ENCODE data around the gene EIF2B4. TPM values are rescaled to one million over a fixed set of nuclear protein-coding genes. Genes with fewer than 3 reads are reported as not detected.
"Not testable (repeated sequence)": the region's sequence is repeated elsewhere in the genome, so short reads cannot be mapped to it uniquely, and the experiment has no call there.

The EIF2B4 gene
- total RNA-seq, 4 donors from 2014 or later = 34.3 to 68.2 (median 48.5) TPM

GRCh38 chr2:27354597-27354927 is 15.6 kb downstream of the EIF2B4 start:
- H3K4me3 ChIP-seq = no peak overlapping the region
- H3K27ac ChIP-seq = no peak overlapping the region
- no peaks in the 10 kb centered on the region for H3K27me3 ChIP-seq
- peaks cover 38% of the 10 kb centered on the region for H3K4me1 ChIP-seq
- TF ChIP-seq POLR2A (IDR thresholded peaks at IDR 0.05) (no peak), EP300 (IDR thresholded peaks at IDR 0.05) (no peak), CTCF (IDR thresholded peaks at IDR 0.05) (no peak), POLR2AphosphoS5 (IDR thresholded peaks at IDR 0.05) (no peak)
- no peak for DNase-seq (ENCODE audit: low spot score in 2 of 2)
- 93% methylated on average over 7 of the region's 7 CpGs for WGBS
- H3K36me3 ChIP-seq = no peaks in the 10 kb centered on the region
- H3K9me3 ChIP-seq = no peaks in the 10 kb centered on the region

GRCh38 chr2:27353762-27354596 is 16.2 kb downstream of the EIF2B4 start:
- TF ChIP-seq EP300 (IDR thresholded peaks at IDR 0.05) (no peak), POLR2A (IDR thresholded peaks at IDR 0.05) (no peak), CTCF (IDR thresholded peaks at IDR 0.05) (no peak), POLR2AphosphoS5 (IDR thresholded peaks at IDR 0.05) (no peak)
- WGBS = 63% methylated on average over 7 of the region's 7 CpGs

GRCh38 chr2:27353386-27353761 is 16.8 kb downstream of the EIF2B4 start:
- not testable (repeated sequence) for H3K4me3 ChIP-seq; DNase-seq (ENCODE audit: low spot score in 2 of 2); H3K27me3 ChIP-seq; H3K9me3 ChIP-seq; H3K27ac ChIP-seq; H3K36me3 ChIP-seq
- 96% methylated on average over 5 of the region's 5 CpGs for WGBS
- peaks cover 37% of the 10 kb centered on the region for H3K4me1 ChIP-seq

More at GRCh38 chr2:27353762-27354596, 16.2 kb downstream of the EIF2B4 start:
- Histone ChIP-seq H3K9me3 (no peaks in the 10 kb centered on the region), H3K27me3 (no peaks in the 10 kb centered on the region), H3K36me3 (no peaks in the 10 kb centered on the region), H3K4me1 (peaks cover 38% of the 10 kb centered on the region), H3K27ac (no peak overlapping the region), H3K4me3 (no peak overlapping the region)
- DNase-seq (ENCODE audit: low spot score in 2 of 2) = no peak

GRCh38 chr2:27351802-27352598 is 18.1 kb downstream of the EIF2B4 start:
- no peak overlapping the region for H3K4me3 ChIP-seq
- H3K27ac ChIP-seq = no peak overlapping the region
- H3K4me1 ChIP-seq = peaks cover 27% of the 10 kb centered on the region
- no peaks in the 10 kb centered on the region for H3K9me3 ChIP-seq
- TF ChIP-seq POLR2AphosphoS5 (IDR thresholded peaks at IDR 0.05) (no peak), POLR2A (IDR thresholded peaks at IDR 0.05) (no peak), CTCF (IDR thresholded peaks at IDR 0.05) (no peak), EP300 (IDR thresholded peaks at IDR 0.05) (no peak)
- no peaks in the 10 kb centered on the region for H3K36me3 ChIP-seq
- 84% methylated on average over 6 of the region's 6 CpGs for WGBS
- no peaks in the 10 kb centered on the region for H3K27me3 ChIP-seq
- no peak for DNase-seq (ENCODE audit: low spot score in 2 of 2)

GRCh38 chr2:27350106-27350693 is 19.9 kb downstream of the EIF2B4 start:
- no peak for DNase-seq (ENCODE audit: low spot score in 2 of 2)
- H3K9me3 ChIP-seq = no peaks in the 10 kb centered on the region
- TF ChIP-seq EP300 (IDR thresholded peaks at IDR 0.05) = no peak
- TF ChIP-seq POLR2AphosphoS5 (IDR thresholded peaks at IDR 0.05) = no peak
- TF ChIP-seq POLR2A (IDR thresholded peaks at IDR 0.05) = no peak
- no peak for TF ChIP-seq CTCF (IDR thresholded peaks at IDR 0.05)
- H3K27ac ChIP-seq = no peak overlapping the region
- no peaks in the 10 kb centered on the region for H3K36me3 ChIP-seq
- H3K4me3 ChIP-seq = no peak overlapping the region
- WGBS = 84% methylated on average over 7 of the region's 7 CpGs
- no peaks in the 10 kb centered on the region for H3K27me3 ChIP-seq
- H3K4me1 ChIP-seq = peaks cover 20% of the 10 kb centered on the region

All from suprapubic skin (tissue), 4 donors.